B cell (primary cell): ENCODE data around the gene C1orf116.

Experiments used
- CTCF ChIP-seq: fragments of 200-600 bp; IDR thresholded peaks from one replicate; pipeline ENCODE4 v1.8.0; 2022; ENCODE audit warnings: antibody characterized with exemption, mild to moderate bottlenecking
- EZH2 ChIP-seq: IDR thresholded peaks from 2 replicates; pipeline ENCODE4 v1.6.1; 2012; ENCODE audit warnings: borderline replicate concordance, low read depth, mild to moderate bottlenecking, moderate library complexity, low read length; ENCODE audit not compliant: insufficient read depth, poor library complexity, severe bottlenecking

GRCh38 chr1:207002724-207003146 lies 29.8 kb downstream of the C1orf116 start:
- TF ChIP-seq CTCF (no peak), EZH2 (no peak)
